Measurements from ENCODE around the gene PPP1R13L.

PPP1R13L gene

DNA sequence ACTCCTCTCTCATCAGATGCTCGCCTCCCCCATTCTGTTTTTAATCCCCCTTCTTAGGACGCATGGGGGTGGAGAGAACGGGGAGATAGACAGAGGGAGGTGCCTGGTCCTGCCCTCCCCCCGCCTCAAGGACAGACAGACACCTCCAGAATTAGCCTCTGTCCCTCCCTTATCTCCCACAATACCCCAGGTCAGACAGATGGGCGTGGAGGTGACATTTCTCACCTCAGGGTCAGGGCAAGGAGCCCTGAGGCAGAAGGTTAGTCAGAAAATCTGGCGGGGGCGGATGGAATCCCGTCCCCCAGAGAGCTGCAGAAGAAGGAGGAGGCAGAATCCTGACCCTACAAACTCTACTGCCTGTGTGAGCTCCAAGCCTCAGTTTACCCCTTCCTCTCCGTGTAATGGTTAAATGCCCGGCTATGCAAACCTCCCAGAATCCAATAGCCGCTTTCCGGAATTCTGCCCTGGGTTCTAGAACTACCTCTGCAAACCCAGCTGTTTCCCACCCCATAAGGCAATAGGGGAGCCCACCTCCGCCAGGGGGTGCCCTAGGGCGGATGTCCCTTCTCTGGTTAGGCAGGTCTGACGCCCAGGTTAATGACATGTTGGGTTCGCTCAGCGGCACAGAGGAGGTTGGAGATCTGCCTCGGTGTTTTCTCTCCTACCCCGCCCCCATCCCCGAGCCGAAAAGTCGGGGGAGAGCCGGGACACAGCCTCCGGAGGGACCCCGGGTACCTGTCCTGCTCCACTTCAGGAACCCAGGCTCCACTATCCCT, 900 bp downstream of the PPP1R13L start:
- H3K4me1 ChIP-seq (ENCODE audit: control insufficient read depth in 1 of 2, insufficient read depth in 2 of 2, low read length in 2 of 2), result peaks cover 4 to 35% of the 10 kb centered on the region in 2 donors
- H3K27ac ChIP-seq (ENCODE audit: low read length), result no peak overlapping the region
- peak overlapping the region; percentile 91 to 96 for H3K4me3 ChIP-seq (ENCODE audit: low read depth in 1 of 2, low read length in 2 of 2)

DNA sequence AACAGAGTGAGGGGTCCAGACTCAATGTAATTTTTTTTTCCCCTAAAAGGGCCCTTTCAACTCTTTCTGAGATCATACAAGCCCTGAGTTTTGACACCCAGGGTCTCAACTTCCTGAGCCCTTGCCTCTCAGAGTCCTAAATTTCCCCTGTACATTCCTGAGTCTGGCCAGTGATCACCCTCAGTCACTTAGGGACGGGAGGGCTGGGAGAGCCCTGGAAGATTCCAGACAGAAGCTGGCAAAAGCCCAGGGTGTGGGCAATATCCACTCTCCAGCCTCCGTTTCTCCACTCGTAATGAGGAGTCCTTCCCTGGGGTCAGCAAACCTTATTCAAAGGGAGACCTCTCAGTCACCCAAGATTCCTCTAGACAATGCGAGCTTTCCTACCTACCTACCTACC, 1.6 kb downstream of the PPP1R13L start:
- Histone ChIP-seq H3K9me3 (ENCODE audit: control insufficient read depth in 1 of 2, low read length in 2 of 2) (no peaks in the 10 kb centered on the region), H3K27me3 (ENCODE audit: low read depth, low read length) (peaks cover 13% of the 10 kb centered on the region), H3K4me1 (ENCODE audit: control insufficient read depth in 1 of 2, insufficient read depth in 2 of 2, low read length in 2 of 2) (peaks cover 4 to 41% of the 10 kb centered on the region in 2 donors), H3K4me3 (ENCODE audit: low read depth in 1 of 2, low read length in 2 of 2) (no peak overlapping the region), H3K36me3 (ENCODE audit: control insufficient read depth in 1 of 2, insufficient read depth in 2 of 2, low read length in 2 of 2) (peaks cover 0 to 10% of the 10 kb centered on the region in 2 donors), H3K27ac (ENCODE audit: low read length) (no peak overlapping the region)

More for the DNA sequence above, 900 bp downstream of the PPP1R13L start:
- Histone ChIP-seq H3K27me3 (ENCODE audit: low read depth, low read length) (peaks cover 13% of the 10 kb centered on the region), H3K9me3 (ENCODE audit: control insufficient read depth in 1 of 2, low read length in 2 of 2) (no peaks in the 10 kb centered on the region), H3K36me3 (ENCODE audit: control insufficient read depth in 1 of 2, insufficient read depth in 2 of 2, low read length in 2 of 2) (peaks cover 0 to 12% of the 10 kb centered on the region in 2 donors)

DNA sequence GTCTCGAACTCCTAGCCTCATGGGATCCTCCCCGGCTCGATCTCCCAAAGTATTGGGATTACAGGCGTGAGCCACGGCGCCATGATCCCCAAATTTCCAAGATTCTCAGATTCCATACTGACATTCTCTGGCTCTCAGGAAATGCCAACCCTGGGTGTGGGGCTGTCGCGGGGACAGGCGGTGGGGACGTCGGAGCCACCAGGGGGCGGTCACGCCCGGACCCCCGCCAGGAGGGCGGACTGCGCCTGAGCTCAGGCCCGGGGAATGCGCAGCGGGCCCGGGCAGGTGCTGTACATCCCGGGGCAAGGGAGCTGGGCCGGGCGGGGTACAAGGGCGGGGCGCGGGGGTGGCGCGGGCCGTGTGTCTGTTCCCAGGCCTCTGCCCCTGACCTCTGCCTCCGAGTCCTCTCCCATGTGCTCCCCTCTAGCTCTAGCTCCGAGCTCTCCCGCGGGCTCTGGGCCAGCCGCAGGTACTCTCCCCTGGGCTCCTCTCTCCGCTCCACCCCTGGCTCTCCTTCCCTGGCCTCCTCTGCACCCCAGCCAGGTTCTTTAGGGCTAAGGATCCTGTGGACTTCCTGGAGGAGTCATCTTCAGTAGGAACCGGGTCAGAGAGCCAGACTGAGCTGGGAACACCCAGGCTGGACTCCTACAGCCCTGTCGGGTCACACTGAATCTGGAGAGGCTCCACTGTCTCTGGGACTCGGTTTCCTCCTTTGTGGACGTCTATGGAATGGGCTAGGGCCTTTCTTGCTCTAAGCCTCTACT, 2.4 kb downstream of the PPP1R13L start:
- Histone ChIP-seq H3K36me3 (ENCODE audit: control insufficient read depth in 1 of 2, insufficient read depth in 2 of 2, low read length in 2 of 2) (peaks cover 0 to 7% of the 10 kb centered on the region in 2 donors), H3K4me1 (ENCODE audit: control insufficient read depth in 1 of 2, insufficient read depth in 2 of 2, low read length in 2 of 2) (peaks cover 4 to 48% of the 10 kb centered on the region in 2 donors), H3K27me3 (ENCODE audit: low read depth, low read length) (peaks cover 13% of the 10 kb centered on the region), H3K4me3 (ENCODE audit: low read depth in 1 of 2, low read length in 2 of 2) (no peak overlapping the region), H3K27ac (ENCODE audit: low read length) (no peak overlapping the region), H3K9me3 (ENCODE audit: control insufficient read depth in 1 of 2, low read length in 2 of 2) (no peaks in the 10 kb centered on the region)

GRCh38 chr19:45401815-45402214, 3.1 kb downstream of the PPP1R13L start:
- Histone ChIP-seq H3K4me1 (ENCODE audit: control insufficient read depth in 1 of 2, insufficient read depth in 2 of 2, low read length in 2 of 2) (peaks cover under 1 to 42% of the 10 kb centered on the region in 2 donors), H3K36me3 (ENCODE audit: control insufficient read depth in 1 of 2, insufficient read depth in 2 of 2, low read length in 2 of 2) (peaks cover 0 to 7% of the 10 kb centered on the region in 2 donors), H3K9me3 (ENCODE audit: control insufficient read depth in 1 of 2, low read length in 2 of 2) (no peaks in the 10 kb centered on the region), H3K4me3 (ENCODE audit: low read depth in 1 of 2, low read length in 2 of 2) (no peak overlapping the region), H3K27me3 (ENCODE audit: low read depth, low read length) (peaks cover 13% of the 10 kb centered on the region), H3K27ac (ENCODE audit: low read length) (no peak overlapping the region)

- Histone ChIP-seq H3K9me3 (ENCODE audit: control insufficient read depth in 1 of 2, low read length in 2 of 2) (no peaks in the 10 kb centered on the region), H3K4me3 (ENCODE audit: low read depth in 1 of 2, low read length in 2 of 2) (no peak overlapping the region), H3K4me1 (ENCODE audit: control insufficient read depth in 1 of 2, insufficient read depth in 2 of 2, low read length in 2 of 2) (peaks cover 0 to 37% of the 10 kb centered on the region in 2 donors), H3K27ac (ENCODE audit: low read length) (no peak overlapping the region), H3K27me3 (ENCODE audit: low read depth, low read length) (peaks cover 17% of the 10 kb centered on the region), H3K36me3 (ENCODE audit: control insufficient read depth in 1 of 2, insufficient read depth in 2 of 2, low read length in 2 of 2) (no peaks in the 10 kb centered on the region)
Observed at GRCh38 chr19:45400192-45400591, 4.7 kb downstream of the PPP1R13L start.

- no peak overlapping the region for H3K27ac ChIP-seq (ENCODE audit: low read length)
- H3K4me3 ChIP-seq (ENCODE audit: low read depth in 1 of 2, low read length in 2 of 2), result no peak overlapping the region
- no peaks in the 10 kb centered on the region for H3K36me3 ChIP-seq (ENCODE audit: control insufficient read depth in 1 of 2, insufficient read depth in 2 of 2, low read length in 2 of 2)
- peaks cover 5% of the 10 kb centered on the region for H3K27me3 ChIP-seq (ENCODE audit: low read depth, low read length)
- H3K9me3 ChIP-seq (ENCODE audit: control insufficient read depth in 1 of 2, low read length in 2 of 2), result no peaks in the 10 kb centered on the region
- peaks cover 0 to 15% of the 10 kb centered on the region in 2 donors for H3K4me1 ChIP-seq (ENCODE audit: control insufficient read depth in 1 of 2, insufficient read depth in 2 of 2, low read length in 2 of 2)
Observed at GRCh38 chr19:45395821-45396617, 8.8 kb downstream of the PPP1R13L start.

GRCh38 chr19:45391871-45392665, 12.8 kb downstream of the PPP1R13L start:
- Histone ChIP-seq H3K27ac (ENCODE audit: low read length) (no peak overlapping the region), H3K36me3 (ENCODE audit: control insufficient read depth in 1 of 2, insufficient read depth in 2 of 2, low read length in 2 of 2) (no peaks in the 10 kb centered on the region)

DNA sequence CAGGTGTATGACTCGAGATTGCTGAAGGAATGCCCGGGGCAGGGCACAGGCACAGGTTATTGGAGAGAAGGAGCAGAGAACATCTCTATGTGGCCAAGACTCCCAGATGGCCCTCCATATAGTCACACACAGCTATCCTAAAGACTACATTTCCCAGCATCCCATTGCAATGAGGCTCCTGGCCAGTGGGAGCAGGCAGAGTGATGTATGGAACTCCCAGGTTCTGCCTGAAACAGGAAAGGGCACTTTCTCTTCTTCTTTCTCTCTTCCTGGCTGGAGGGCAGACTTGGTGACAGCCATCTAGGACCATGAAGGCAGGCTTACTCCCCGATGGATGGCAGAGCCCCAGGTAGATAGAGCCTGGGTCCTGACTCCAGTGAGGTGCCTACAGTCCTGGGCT, 13.5 kb downstream of the PPP1R13L start:
- Histone ChIP-seq H3K36me3 (ENCODE audit: control insufficient read depth in 1 of 2, insufficient read depth in 2 of 2, low read length in 2 of 2) (no peaks in the 10 kb centered on the region), H3K27me3 (ENCODE audit: low read depth, low read length) (peaks cover 5% of the 10 kb centered on the region)

More at GRCh38 chr19:45391871-45392665, 12.8 kb downstream of the PPP1R13L start:
- Histone ChIP-seq H3K9me3 (ENCODE audit: control insufficient read depth in 1 of 2, low read length in 2 of 2) (no peaks in the 10 kb centered on the region), H3K4me1 (ENCODE audit: control insufficient read depth in 1 of 2, insufficient read depth in 2 of 2, low read length in 2 of 2) (no peaks in the 10 kb centered on the region), H3K4me3 (ENCODE audit: low read depth in 1 of 2, low read length in 2 of 2) (no peak overlapping the region), H3K27me3 (ENCODE audit: low read depth, low read length) (peaks cover 5% of the 10 kb centered on the region)

DNA sequence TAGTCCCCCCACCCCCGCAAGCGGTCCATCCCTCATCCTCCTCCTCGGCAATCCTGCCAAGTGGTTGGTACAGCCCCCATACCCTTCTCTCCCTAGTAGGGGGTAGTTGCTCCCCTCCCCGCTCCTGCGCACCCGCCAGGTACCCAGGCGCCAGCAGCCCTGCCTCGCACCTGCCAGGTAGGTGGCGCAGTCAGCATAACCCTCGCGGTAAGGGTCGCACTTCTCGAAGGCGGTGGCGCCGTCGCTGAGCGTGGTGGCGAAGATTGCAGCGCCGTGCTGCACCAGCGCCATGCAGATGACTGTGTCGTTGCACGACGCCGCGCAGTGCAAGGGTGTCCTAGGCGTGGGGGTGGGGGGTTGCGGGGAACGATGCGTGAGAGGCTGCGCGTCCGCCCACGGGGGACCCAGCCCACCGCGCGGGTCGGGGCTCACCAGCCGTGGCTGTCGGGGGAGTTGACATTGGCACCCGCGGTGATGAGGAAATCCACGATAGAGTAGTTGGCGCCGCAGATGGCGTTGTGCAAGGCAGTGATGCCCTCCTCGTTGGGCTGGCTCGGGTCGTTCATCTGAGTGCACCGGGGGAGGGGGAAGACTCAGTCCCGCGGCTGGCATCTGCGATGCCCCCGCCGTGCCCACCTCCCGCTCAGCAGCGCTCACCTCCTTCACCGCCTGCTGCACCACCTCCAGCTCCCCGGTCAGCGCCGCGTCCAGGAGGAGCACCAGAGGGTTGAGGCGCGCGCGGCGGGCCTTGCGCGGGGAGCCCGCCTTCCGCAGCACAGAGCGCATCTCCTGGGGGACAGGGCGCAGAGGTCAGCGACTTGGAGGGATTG, 19.3 kb downstream of the PPP1R13L start:
- H3K36me3 ChIP-seq (ENCODE audit: control insufficient read depth in 1 of 2, insufficient read depth in 2 of 2, low read length in 2 of 2), result no peaks in the 10 kb centered on the region
- no peaks in the 10 kb centered on the region for H3K9me3 ChIP-seq (ENCODE audit: control insufficient read depth in 1 of 2, low read length in 2 of 2)
- peaks cover 0 to 10% of the 10 kb centered on the region in 2 donors for H3K4me1 ChIP-seq (ENCODE audit: control insufficient read depth in 1 of 2, insufficient read depth in 2 of 2, low read length in 2 of 2)
- H3K4me3 ChIP-seq (ENCODE audit: low read depth in 1 of 2, low read length in 2 of 2), result peak overlapping the region in 1 of 2 donors; percentile 18
- peaks cover 16% of the 10 kb centered on the region for H3K27me3 ChIP-seq (ENCODE audit: low read depth, low read length)
- H3K27ac ChIP-seq (ENCODE audit: low read length), result no peak overlapping the region

More for the DNA sequence above, 13.5 kb downstream of the PPP1R13L start:
- Histone ChIP-seq H3K4me3 (ENCODE audit: low read depth in 1 of 2, low read length in 2 of 2) (no peak overlapping the region), H3K4me1 (ENCODE audit: control insufficient read depth in 1 of 2, insufficient read depth in 2 of 2, low read length in 2 of 2) (no peaks in the 10 kb centered on the region), H3K9me3 (ENCODE audit: control insufficient read depth in 1 of 2, low read length in 2 of 2) (no peaks in the 10 kb centered on the region), H3K27ac (ENCODE audit: low read length) (no peak overlapping the region)

DNA sequence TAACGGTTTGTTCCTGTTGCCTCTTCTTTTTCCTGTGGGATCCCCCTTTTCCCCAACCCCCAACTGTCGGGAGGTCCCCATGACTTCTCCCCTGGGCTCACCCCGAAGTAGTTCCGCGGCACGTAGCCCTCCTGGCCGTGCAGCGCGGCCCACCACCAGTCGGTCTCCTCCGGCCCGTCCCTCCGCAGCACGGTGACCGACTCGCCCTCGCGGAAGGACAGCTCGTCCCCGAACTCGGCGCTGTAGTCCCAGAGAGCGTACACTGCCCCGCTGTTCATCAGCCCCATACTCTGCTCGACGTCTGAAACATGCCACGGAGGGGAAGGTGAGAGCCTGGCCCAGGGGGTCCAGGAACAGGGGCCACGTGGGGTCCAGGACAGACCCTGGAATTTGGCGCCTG, 22.4 kb downstream of the PPP1R13L start:
- no peaks in the 10 kb centered on the region for H3K9me3 ChIP-seq (ENCODE audit: control insufficient read depth in 1 of 2, low read length in 2 of 2)
- peaks cover 0 to 10% of the 10 kb centered on the region in 2 donors for H3K4me1 ChIP-seq (ENCODE audit: control insufficient read depth in 1 of 2, insufficient read depth in 2 of 2, low read length in 2 of 2)
- H3K27ac ChIP-seq (ENCODE audit: low read length), result no peak overlapping the region
- H3K4me3 ChIP-seq (ENCODE audit: low read depth in 1 of 2, low read length in 2 of 2), result no peak overlapping the region
- H3K36me3 ChIP-seq (ENCODE audit: control insufficient read depth in 1 of 2, insufficient read depth in 2 of 2, low read length in 2 of 2), result no peaks in the 10 kb centered on the region
- peaks cover 16% of the 10 kb centered on the region for H3K27me3 ChIP-seq (ENCODE audit: low read depth, low read length)
